Dermis blood vessel endothelial cell (primary cell): ENCODE results near the gene TK1. TPM values are rescaled to one million over a fixed set of nuclear protein-coding genes. Genes with fewer than 3 reads are reported as not detected.
"Not testable (repeated sequence)": the region's sequence is repeated elsewhere in the genome, so short reads cannot be mapped to it uniquely, and the experiment has no call there.

ENCODE experiments used
- DNase-seq: peaks from one replicate; pipeline ENCODE4 v3.0.0; 2010
- total RNA-seq: library from RNA; depleted of rRNA; stranded (reverse); fragments of >200 nt; gene quantifications from 2 replicates; pipeline ENCODE4 v1.2.3, GENCODE V29; 2014

Gene TK1
- total RNA-seq, 1 donor from 2014 or later = 98.7 TPM

DNA sequence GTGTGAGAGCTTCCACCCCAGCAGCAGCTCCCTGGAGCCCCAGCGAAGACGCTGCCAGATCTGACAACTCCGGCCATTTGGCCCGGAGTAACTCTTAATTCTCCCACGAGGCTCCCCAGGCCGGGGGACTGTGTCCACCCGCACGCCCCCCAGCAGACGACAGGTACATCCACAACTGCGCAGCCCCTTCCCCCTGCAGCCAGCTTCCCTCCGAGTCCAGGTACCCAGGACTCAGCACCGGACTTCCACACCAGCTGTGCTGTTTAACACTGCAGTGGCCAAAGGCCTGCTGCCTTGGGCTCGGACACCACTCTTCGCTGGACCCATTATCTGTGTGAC, 11.2 kb downstream of the TK1 start:
- no peak for DNase-seq

DNA sequence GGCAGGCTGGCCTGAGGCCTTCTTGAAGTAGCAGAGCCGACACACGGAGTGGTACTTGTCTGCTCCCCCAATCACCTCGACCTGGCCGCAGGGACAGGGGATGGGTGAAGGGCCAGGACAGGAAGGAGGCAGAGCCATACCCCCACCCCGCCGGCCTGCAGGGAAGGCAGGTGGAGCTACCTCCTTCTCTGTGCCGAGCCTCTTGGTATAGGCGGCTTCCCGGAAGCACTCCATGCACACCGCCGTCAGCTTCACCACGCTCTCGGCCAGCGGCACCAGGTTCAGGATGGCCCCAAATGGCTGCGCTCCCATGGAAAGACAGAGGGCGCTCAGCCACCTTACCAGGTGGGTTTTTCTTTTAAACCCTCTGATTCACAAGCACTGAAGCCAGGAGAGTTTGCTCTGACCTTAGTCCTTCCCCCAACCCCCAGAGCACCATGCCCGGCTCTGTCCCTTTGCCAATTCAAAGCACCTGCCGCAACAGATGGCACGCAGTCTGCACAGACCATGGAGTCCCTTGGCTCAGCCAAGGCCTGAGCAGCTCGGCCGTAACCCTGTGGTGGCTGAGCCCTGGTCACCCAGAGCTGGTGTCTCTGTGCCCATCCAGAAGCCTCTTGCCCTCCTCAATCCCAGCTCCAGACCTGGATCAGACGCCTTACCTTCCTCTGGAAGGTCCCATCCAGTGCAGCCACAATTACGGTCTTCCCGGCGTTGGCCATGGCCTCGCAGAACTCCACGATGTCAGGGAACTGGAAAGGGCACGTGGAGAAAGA, 11.8 kb downstream of the TK1 start:
- DNase-seq = no peak

DNA sequence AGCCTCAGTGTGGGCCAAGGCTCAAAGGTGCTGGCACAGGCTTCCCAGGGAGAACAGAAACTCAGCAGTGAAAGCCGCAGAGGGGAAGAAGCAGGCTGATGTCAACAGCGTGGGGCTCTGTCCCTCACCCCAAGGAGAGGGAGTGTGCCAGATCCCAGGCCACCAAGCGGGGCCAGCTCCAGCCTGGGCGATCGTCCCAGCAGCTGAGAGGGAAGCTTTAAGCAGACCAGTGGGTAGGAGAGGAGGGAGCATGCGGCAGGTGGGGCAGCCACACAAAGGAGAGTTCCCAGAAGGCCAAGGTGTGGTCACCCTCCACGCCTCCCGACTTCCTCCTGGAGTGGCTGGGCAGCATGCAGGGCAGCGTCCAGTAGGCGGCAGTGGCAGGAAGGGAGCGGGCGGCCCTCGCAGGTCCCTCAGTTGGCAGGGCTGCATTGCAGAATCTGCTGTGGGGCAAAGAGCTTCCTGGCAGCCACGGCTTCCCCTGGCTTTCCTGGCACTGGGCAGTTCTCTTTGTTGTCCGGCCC, 12.4 kb downstream of the TK1 start:
- peak; percentile 77 for DNase-seq

GRCh38 chr17:78173097-78173715, 13.6 kb downstream of the TK1 start:
- DNase-seq = no peak

DNA sequence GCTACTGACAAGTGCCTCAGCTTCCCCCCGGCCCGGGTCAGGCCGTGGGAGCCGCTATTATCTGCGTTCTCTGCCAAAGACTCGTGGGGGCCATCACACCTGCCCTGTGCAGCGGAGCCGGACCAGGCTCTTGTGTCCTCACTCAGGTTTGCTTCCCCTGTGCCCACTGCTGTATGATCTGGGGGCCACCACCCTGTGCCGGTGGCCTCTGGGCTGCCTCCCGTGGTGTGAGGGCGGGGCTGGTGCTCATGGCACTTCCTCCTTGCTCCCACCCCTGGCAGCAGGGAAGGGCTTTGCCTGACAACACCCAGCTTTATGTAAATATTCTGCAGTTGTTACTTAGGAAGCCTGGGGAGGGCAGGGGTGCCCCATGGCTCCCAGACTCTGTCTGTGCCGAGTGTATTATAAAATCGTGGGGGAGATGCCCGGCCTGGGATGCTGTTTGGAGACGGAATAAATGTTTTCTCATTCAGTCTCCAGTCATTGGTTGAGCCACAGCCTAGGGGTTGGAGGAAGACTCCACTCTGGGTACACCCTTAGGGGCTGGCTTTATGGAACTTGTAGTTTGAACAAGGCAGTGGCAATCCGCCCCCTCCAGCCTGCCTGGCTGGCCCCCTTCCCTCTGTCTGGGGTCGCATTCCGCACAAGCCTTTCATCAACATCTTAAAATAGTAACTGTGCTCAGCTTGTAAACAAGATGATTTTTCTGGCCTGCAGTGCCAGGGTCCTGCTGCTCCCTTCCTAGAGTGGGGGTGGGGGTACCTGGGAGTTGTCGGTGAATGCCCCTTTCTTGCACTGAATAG, 14.4 kb downstream of the TK1 start:
- DNase-seq = no peak

DNA sequence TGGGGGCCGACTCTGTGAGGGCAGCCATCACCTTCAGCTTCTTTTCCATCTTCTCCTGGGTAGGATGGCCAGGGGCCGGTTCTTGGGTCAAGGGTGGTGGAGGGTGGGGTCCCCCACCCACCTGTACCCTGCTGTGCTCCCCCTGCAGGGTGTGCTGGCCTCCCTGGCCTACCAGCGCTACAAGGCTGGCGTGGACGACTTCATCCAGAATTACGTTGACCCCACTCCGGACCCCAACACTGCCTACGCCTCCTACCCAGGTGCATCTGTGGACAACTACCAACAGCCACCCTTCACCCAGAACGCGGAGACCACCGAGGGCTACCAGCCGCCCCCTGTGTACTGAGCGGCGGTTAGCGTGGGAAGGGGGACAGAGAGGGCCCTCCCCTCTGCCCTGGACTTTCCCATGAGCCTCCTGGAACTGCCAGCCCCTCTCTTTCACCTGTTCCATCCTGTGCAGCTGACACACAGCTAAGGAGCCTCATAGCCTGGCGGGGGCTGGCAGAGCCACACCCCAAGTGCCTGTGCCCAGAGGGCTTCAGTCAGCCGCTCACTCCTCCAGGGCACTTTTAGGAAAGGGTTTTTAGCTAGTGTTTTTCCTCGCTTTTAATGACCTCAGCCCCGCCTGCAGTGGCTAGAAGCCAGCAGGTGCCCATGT, 15.1 kb downstream of the TK1 start:
- DNase-seq = not testable (repeated sequence)

DNA sequence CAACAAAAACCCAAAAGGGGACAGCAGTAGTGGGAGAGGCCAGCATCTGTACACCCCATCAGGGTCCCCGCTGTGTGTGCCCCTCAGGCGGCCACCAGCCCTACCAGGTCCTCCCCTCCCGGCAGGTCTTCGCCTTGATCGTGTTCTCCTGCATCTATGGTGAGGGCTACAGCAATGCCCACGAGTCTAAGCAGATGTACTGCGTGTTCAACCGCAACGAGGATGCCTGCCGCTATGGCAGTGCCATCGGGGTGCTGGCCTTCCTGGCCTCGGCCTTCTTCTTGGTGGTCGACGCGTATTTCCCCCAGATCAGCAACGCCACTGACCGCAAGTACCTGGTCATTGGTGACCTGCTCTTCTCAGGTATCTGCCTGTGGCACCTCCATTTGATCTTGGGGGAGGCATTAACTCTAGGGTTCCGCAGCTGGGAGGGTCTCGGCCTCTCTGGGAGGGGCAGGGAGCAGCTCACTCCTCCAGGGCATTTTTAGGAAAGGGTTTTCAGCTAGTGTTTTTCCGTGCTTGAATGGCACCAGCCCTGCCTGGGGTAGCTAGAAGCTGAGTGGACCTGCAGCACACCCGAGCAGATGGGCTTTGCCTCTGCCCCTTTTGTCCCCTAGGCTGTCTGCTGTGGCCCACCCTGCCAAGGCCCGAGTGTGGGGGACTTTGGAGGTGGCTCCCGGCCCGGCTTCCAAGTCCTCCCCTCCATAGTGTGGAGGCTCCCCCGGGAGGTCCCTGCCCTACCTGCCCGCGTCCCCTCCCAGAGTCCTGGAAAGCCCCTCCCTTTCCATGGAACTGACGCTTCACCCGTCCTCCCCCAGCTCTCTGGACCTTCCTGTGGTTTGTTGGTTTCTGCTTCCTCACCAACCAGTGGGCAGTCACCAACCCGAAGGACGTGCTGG, 15.9 kb downstream of the TK1 start:
- no peak for DNase-seq

GRCh38 chr17:78168903-78169793, 17.7 kb downstream of the TK1 start:
- DNase-seq = peak; percentile 60

DNA sequence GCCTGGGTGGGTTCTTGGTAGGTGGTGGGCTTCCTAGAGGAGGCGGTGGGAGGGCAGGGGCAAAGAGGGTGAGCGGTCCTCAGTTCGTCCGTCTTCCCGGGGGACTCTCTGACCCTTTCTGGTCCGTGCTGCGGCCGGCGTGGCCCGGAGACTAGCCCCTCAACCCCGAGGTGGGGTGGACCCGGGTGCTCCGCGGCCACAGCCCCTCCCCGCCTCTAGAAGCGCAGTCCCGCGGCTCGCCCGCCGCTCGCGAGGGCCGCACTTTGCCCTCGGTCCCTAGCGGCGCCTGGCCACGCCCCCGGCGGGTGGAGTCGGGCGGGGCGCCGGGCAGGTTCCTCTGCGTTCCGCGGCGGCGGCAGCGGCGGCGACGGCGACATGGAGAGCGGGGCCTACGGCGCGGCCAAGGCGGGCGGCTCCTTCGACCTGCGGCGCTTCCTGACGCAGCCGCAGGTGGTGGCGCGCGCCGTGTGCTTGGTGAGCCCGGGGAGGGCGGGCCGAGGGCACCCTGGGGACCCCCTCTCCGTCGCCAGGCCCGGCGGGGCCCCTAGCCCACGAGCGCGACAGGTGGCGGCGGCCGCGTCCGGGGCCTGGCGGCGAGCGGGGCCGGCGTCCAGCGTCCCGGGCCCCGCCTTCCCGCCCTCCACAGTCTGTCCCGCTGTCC, 18.5 kb downstream of the TK1 start, which contains the start of gene SYNGR2:
Gene SYNGR2 (plus strand): TSS at position 340 of the 661 bp plus-strand sequence. CDS start 36 bp downstream, at position 376.
- peak; percentile 68 for DNase-seq

DNA sequence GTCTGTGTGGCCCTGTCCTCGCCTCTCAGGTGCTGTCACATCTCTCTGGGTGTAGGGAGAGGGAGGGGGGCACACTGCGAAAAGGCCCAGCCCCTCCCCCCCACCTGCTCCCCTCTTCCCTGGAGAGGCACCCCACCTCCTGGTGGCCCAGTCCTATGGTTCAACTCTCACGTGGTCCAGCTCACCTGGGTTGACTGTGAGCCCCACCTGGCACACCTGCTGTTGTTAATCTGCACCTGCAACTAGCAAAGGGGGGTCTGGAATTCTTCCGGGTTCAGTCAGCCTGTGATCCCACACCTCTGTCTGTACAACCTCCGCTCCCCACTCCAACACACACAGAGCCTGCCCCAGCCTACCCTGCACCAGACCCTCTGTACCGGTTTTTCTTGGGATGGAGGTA, 20.4 kb downstream of the TK1 start:
- DNase-seq = no peak

DNA sequence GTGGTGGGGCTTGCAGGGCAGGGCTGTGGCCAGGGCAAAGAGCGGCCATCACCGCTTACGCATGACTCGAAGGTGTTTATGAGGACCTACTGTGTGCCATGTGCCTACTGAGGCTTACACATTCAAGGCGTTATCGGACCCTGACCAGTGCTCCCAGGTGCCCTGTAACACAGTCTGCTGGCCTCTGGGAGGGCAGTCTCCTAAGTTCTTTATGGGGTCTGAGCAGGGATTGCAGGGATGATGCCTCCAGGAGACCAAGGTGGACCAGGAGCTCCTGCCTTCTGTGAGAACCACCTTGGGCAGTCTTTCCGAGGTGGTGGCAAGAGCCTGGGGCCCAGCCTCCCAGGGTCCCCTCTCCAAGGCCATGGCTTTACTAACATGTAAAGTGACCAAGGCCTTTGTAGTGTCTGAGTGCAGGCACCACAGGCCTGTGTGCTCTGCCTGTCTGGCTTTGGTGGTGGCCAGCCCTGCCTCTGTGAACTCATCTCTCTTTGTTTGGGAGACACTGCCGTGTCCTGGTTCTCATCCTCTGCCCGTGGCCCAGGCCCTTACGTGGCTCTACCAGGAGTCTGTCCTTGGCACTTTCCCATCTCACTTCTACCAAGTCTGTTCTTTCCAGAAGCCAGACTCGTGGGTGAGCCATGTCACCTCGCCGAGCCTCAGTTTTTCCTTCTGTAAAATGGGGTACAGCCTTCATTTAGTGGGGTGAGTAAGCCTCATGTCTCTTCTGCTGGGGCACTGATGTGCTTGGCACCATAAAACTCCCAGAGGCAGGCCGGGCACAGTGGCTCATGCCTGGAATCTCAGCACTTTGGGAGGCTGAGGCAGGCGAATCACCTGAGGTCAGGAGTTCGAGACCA, 21.9 kb downstream of the TK1 start:
- no peak for DNase-seq

GRCh38 chr17:78163881-78164747, 22.7 kb downstream of the TK1 start:
- no peak for DNase-seq

DNA sequence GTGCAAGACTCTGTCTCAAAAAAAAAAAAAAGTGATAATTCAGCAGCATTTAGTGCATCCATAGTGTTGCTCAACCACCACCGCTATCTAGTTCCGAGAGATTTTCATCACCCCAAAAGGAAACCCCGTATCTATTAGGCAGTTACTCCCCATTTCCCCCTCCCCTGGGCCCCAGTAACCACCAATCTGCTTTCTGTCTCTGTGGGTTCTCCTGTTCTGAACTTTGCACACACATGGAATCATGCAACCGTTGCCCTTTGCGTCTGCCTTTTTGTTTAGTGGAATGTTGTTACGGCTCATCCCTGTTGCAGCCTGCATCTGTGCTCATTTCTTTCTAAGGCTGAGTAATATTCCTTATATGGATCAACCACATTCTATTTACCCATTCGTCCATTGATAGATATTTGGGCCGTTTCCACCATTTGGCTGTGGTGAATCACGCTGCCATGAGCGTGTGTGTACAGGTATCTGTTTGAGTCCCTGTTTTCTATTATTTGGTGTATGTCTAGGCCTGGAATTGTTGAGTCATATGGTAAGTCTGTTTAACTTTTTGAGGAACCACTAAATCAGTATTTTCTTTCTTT, 27.2 kb downstream of the TK1 start:
- DNase-seq = no peak

DNA sequence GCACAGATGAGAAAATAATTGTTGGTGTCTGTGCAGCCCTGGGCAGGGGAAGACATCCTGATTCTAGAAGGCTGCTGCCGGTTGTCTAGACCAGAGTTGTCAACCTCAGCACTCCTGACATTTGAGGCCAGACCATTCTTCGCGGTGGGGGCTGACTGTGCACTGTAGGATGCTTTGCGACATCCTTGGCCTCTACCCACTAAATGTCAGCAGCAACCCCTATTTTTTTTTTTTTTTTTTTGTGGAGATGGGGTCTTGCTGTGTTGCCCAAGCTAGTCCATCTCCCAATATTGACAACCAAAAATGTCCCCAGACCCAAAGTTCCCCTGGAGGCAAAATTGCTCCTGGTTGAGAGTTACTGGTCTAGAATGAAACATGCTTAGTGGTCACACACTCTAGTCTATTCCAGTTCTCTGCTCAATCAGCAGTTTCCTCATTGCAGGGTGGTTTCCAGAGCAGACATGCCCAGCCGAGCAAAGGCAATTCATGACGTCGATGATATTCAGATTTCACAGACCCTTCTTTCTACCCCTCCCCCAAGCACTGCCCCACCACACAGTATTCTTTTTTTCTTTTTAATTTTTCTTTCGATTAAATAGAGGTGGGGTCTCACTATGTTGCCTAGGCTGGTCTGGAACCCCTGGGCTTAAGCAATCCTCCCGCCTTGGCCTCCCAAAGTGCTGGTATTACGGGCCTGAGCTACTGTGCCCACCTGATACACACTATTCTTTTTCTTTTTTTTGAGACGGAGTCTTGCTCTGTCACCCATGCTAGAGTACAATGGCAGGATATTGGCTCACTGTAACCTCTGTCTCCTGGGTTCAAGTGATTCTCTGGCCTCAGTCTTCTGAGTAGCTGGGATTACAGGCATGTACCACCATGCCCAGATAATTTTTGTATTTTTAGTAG, 31.7 kb downstream of the TK1 start:
- DNase-seq = no peak

DNA sequence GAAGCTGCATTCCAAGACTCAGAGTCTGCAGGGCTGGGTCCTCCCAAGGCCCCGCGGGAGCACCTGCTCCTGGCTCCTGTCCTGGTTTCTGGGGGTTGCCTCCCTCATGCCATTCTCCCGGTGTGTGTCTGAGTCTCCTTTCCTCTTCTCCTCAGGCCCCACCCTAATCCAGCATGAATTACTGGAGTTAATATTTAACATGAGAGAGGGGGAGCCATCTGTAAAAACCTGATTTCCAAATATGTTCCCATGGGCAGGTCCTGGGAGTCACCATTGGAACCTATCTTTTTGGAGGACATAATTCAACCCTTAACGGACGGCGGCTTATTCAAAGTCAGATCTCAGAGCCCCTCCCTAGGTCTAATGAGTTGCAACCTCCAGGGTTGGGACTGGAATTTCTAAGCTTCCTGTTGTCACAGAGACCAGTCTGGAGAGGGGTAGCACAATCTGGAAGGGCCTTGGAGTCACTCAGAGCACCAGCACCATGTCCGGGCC, 35.3 kb downstream of the TK1 start:
- DNase-seq = no peak

- no peak for DNase-seq
Observed at GRCh38 chr17:78148286-78149016, 38.4 kb downstream of the TK1 start.
